ENCODE measurements around the gene CLPSL2. TPM values are rescaled to one million over a fixed set of nuclear protein-coding genes. Genes with fewer than 3 reads are reported as not detected.

The CLPSL2 gene
- total RNA-seq, 2 donors from 2014 or later: not detected

GRCh38 chr6:35736253-35736894 lies 40.0 kb upstream of the CLPSL2 start:
- Mint-ChIP-seq H3K4me3 (peak overlapping the region in 1 of 2 donors; percentile 9), H3K9me3 (no peaks in the 10 kb centered on the region), H3K36me3 (ENCODE audit: insufficient read depth in 2 of 2) (no peaks in the 10 kb centered on the region), H3K27ac (no peak overlapping the region), H3K27me3 (ENCODE audit: low read depth) (no peaks in the 10 kb centered on the region), H3K4me1 (ENCODE audit: low read depth) (peaks cover 57% of the 10 kb centered on the region)
- ATAC-seq (replicated peaks in 1 of 2) (peak; percentile 31 to 38), DNase-seq (peak; percentile 88 to 90)

GRCh38 chr6:35736982-35737412 lies 39.4 kb upstream of the CLPSL2 start, which contains the start of gene ARMC12:
Gene ARMC12 (plus strand): TSS chr6:35737032. CDS start chr6:35737109, 77 bp downstream.
- ATAC-seq (replicated peaks in 1 of 2) (no peak), DNase-seq (no peak)
- no peaks in the 10 kb centered on the region for H3K9me3 Mint-ChIP-seq
- H3K4me3 Mint-ChIP-seq: peak within 1 kb of the TSS; percentile 0 to 9
- H3K4me1 Mint-ChIP-seq (ENCODE audit: low read depth): peaks cover 57% of the 10 kb centered on the region
- no peaks in the 10 kb centered on the region for H3K27me3 Mint-ChIP-seq (ENCODE audit: low read depth)
- no peaks in the 10 kb centered on the region for H3K36me3 Mint-ChIP-seq (ENCODE audit: insufficient read depth in 2 of 2)
- H3K27ac Mint-ChIP-seq: peak within 1 kb of the TSS; percentile 3

GRCh38 chr6:35737413-35738211 lies 38.8 kb upstream of the CLPSL2 start:
- DNase-seq: no peak
- peak overlapping the region; percentile 3 for H3K27ac Mint-ChIP-seq
- no peaks in the 10 kb centered on the region for H3K36me3 Mint-ChIP-seq (ENCODE audit: insufficient read depth in 2 of 2)
- peak; percentile 63 to 65 for ATAC-seq (replicated peaks in 1 of 2)
- H3K4me1 Mint-ChIP-seq (ENCODE audit: low read depth): peaks cover 52% of the 10 kb centered on the region
- no peaks in the 10 kb centered on the region for H3K27me3 Mint-ChIP-seq (ENCODE audit: low read depth)
- H3K9me3 Mint-ChIP-seq: no peaks in the 10 kb centered on the region
- H3K4me3 Mint-ChIP-seq: peak overlapping the region in 1 of 2 donors; percentile 0

- H3K27ac Mint-ChIP-seq: no peak overlapping the region
- H3K4me3 Mint-ChIP-seq: no peak overlapping the region
- H3K9me3 Mint-ChIP-seq: no peaks in the 10 kb centered on the region
- no peaks in the 10 kb centered on the region for H3K27me3 Mint-ChIP-seq (ENCODE audit: low read depth)
- peaks cover 29% of the 10 kb centered on the region for H3K4me1 Mint-ChIP-seq (ENCODE audit: low read depth)
- H3K36me3 Mint-ChIP-seq (ENCODE audit: insufficient read depth in 2 of 2): no peaks in the 10 kb centered on the region
- ATAC-seq (replicated peaks in 1 of 2): no peak
- no peak for DNase-seq
These were observed 36.5 kb upstream of the CLPSL2 start for GRCh38 chr6:35739645-35740524.

- DNase-seq (no peak), ATAC-seq (replicated peaks in 1 of 2) (no peak)
- peaks cover under 1% of the 10 kb centered on the region for H3K4me1 Mint-ChIP-seq (ENCODE audit: low read depth)
- peaks cover 0 to 3% of the 10 kb centered on the region in 2 donors for H3K9me3 Mint-ChIP-seq
- H3K27me3 Mint-ChIP-seq (ENCODE audit: low read depth): no peaks in the 10 kb centered on the region
- H3K27ac Mint-ChIP-seq: no peak overlapping the region
- peaks cover 0 to 3% of the 10 kb centered on the region in 2 donors for H3K36me3 Mint-ChIP-seq (ENCODE audit: insufficient read depth in 2 of 2)
- no peak overlapping the region for H3K4me3 Mint-ChIP-seq
These were observed 33.6 kb upstream of the CLPSL2 start for GRCh38 chr6:35742842-35743241.

- peaks cover 3 to 8% of the 10 kb centered on the region in 2 donors for H3K36me3 Mint-ChIP-seq (ENCODE audit: insufficient read depth in 2 of 2)
- H3K4me1 Mint-ChIP-seq (ENCODE audit: low read depth): peaks cover 5% of the 10 kb centered on the region
- no peak for ATAC-seq (replicated peaks in 1 of 2)
- no peaks in the 10 kb centered on the region for H3K27me3 Mint-ChIP-seq (ENCODE audit: low read depth)
- no peak for DNase-seq
- no peak overlapping the region for H3K4me3 Mint-ChIP-seq
- no peak overlapping the region for H3K27ac Mint-ChIP-seq
- H3K9me3 Mint-ChIP-seq: peaks cover 2 to 3% of the 10 kb centered on the region in 2 donors
These were observed 30.9 kb upstream of the CLPSL2 start for GRCh38 chr6:35745509-35745908.

GRCh38 chr6:35746516-35746915 lies 29.9 kb upstream of the CLPSL2 start:
- DNase-seq (no peak), ATAC-seq (replicated peaks in 1 of 2) (no peak)
- Mint-ChIP-seq H3K4me3 (no peak overlapping the region), H3K4me1 (ENCODE audit: low read depth) (peaks cover 15% of the 10 kb centered on the region), H3K27me3 (ENCODE audit: low read depth) (no peaks in the 10 kb centered on the region), H3K27ac (no peak overlapping the region), H3K36me3 (ENCODE audit: insufficient read depth in 2 of 2) (peaks cover 3 to 8% of the 10 kb centered on the region in 2 donors), H3K9me3 (peaks cover 2 to 3% of the 10 kb centered on the region in 2 donors)

- peaks cover 3 to 8% of the 10 kb centered on the region in 2 donors for H3K36me3 Mint-ChIP-seq (ENCODE audit: insufficient read depth in 2 of 2)
- H3K9me3 Mint-ChIP-seq: peaks cover 2 to 3% of the 10 kb centered on the region in 2 donors
- no peaks in the 10 kb centered on the region for H3K27me3 Mint-ChIP-seq (ENCODE audit: low read depth)
- DNase-seq (no peak), ATAC-seq (replicated peaks in 1 of 2) (no peak)
- no peak overlapping the region for H3K27ac Mint-ChIP-seq
- H3K4me3 Mint-ChIP-seq: no peak overlapping the region
- peaks cover 27% of the 10 kb centered on the region for H3K4me1 Mint-ChIP-seq (ENCODE audit: low read depth)
These were observed 28.5 kb upstream of the CLPSL2 start for GRCh38 chr6:35747877-35748276.

GRCh38 chr6:35750557-35750956 lies 25.8 kb upstream of the CLPSL2 start:
- Mint-ChIP-seq H3K4me3 (no peak overlapping the region), H3K27me3 (ENCODE audit: low read depth) (no peaks in the 10 kb centered on the region), H3K36me3 (ENCODE audit: insufficient read depth in 2 of 2) (peaks cover 3 to 8% of the 10 kb centered on the region in 2 donors), H3K9me3 (peaks cover 2 to 3% of the 10 kb centered on the region in 2 donors), H3K4me1 (ENCODE audit: low read depth) (peaks cover 27% of the 10 kb centered on the region), H3K27ac (no peak overlapping the region)
- ATAC-seq (replicated peaks in 1 of 2) (peak; percentile 52 to 55), DNase-seq (no peak)

- Mint-ChIP-seq H3K4me3 (peak overlapping the region; percentile 19 to 50), H3K36me3 (ENCODE audit: insufficient read depth in 2 of 2) (peaks cover 3 to 8% of the 10 kb centered on the region in 2 donors), H3K9me3 (peaks cover 2% of the 10 kb centered on the region in 2 donors), H3K27me3 (ENCODE audit: low read depth) (no peaks in the 10 kb centered on the region), H3K4me1 (ENCODE audit: low read depth) (peaks cover 27% of the 10 kb centered on the region), H3K27ac (no peak overlapping the region)
- ATAC-seq (replicated peaks in 1 of 2): peak; percentile 96 to 99
- peak; percentile 56 to 69 for DNase-seq
These were observed 24.8 kb upstream of the CLPSL2 start for GRCh38 chr6:35751594-35751993.

- ATAC-seq (replicated peaks in 1 of 2) (no peak), DNase-seq (no peak)
- H3K27ac Mint-ChIP-seq: no peak overlapping the region
- peaks cover 27% of the 10 kb centered on the region for H3K4me1 Mint-ChIP-seq (ENCODE audit: low read depth)
- H3K36me3 Mint-ChIP-seq (ENCODE audit: insufficient read depth in 2 of 2): peaks cover 3 to 6% of the 10 kb centered on the region in 2 donors
- no peaks in the 10 kb centered on the region for H3K27me3 Mint-ChIP-seq (ENCODE audit: low read depth)
- H3K9me3 Mint-ChIP-seq: peaks cover 0 to 2% of the 10 kb centered on the region in 2 donors
- no peak overlapping the region for H3K4me3 Mint-ChIP-seq
These were observed 24.1 kb upstream of the CLPSL2 start for GRCh38 chr6:35752330-35752729.

GRCh38 chr6:35754452-35755277 lies 21.7 kb upstream of the CLPSL2 start:
- Mint-ChIP-seq H3K36me3 (ENCODE audit: insufficient read depth in 2 of 2) (no peaks in the 10 kb centered on the region), H3K4me3 (no peak overlapping the region), H3K9me3 (no peaks in the 10 kb centered on the region), H3K27me3 (ENCODE audit: low read depth) (peaks cover 16% of the 10 kb centered on the region), H3K4me1 (ENCODE audit: low read depth) (peaks cover 27% of the 10 kb centered on the region), H3K27ac (no peak overlapping the region)
- no peak for DNase-seq
- no peak for ATAC-seq (replicated peaks in 1 of 2)
